Pancreas (tissue), 10 donors: Measurements from ENCODE around the gene TMEM176B. TPM values are rescaled to one million over a fixed set of nuclear protein-coding genes. Genes with fewer than 3 reads are reported as not detected.

Experiments
- ATAC-seq, 4 donors: fragments of 200-7000 bp; cut with Tn5 transposase; one replicate each; pipeline versions ENCODE4 v1.8.0 to v1.9.1; 2020; ENCODE audit warnings: mild to moderate bottlenecking in 4 of 4, moderate library complexity in 4 of 4
- DNase-seq, 6 donors: peaks; one replicate each; pipeline ENCODE4 v3.0.0-alpha.2; 2020
- FAIRE-seq: peaks from 2 replicates; lab custom pipeline; 2012; peaks lifted over from hg19 to GRCh38; lab: Jason Lieb, UNC
- H3K27ac ChIP-seq, 4 donors: fragments of 200-600 bp; sonication (generic); 1 replicate in 3 of 4; 2 replicates in 1 of 4; pipeline versions ENCODE4 v1.5.0 to v1.8.0; 2020
- H3K27me3 ChIP-seq, 4 donors: fragments of 200-600 bp; one replicate each; pipeline ENCODE4 v1.8.0; 2021
- H3K36me3 ChIP-seq, 3 donors: fragments of 200-600 bp; sonication (generic) in 1 of 3; one replicate each; pipeline versions ENCODE4 v1.5.0 to v1.8.0; 2020 to 2021
- H3K4me1 ChIP-seq, 3 donors: fragments of 200-600 bp; one replicate each; pipeline ENCODE4 v1.8.0; 2021
- H3K4me3 ChIP-seq, 4 donors: fragments of 200-600 bp; sonication (generic) in 2 of 4; one replicate each; pipeline versions ENCODE4 v1.5.0 to v1.8.0; 2020 to 2021
- H3K9me3 ChIP-seq, 4 donors: fragments of 200-600 bp; one replicate each; pipeline ENCODE4 v1.8.0; 2021
- WGBS, 2 donors: extraction: QIAGEN DNeasy Blood & Tissue Kit; methylation state at CpG; one replicate each; pipeline ENCODE4 v1.1.7; 2013; 5-methylcytosine and 5-hydroxymethylcytosine counted together
- intact Hi-C, 3 donors: fragments of 100-400 bp; cut with DNase I; formaldehyde crosslinking; loops; one replicate each; pipeline versions ENCODE4 v1.11.1 to v1.14.2; 2022
- polyA plus RNA-seq, 2 donors: library from polyadenylated mRNA; stranded (reverse); fragments of 200-250 nt; gene quantifications; one replicate each; pipeline ENCODE4 v1.2.3, GENCODE V29; 2013
- total RNA-seq, 6 donors: library from RNA; stranded (reverse); fragmentation: NEBNext Ultra II Directional in 4 of 6; extraction: Animal tissue kit (Norgen Biotek cat#: 25700) in 4 of 6; gene quantifications; one replicate each; pipeline versions ENCODE4 v1.2.1 to v1.2.4, GENCODE V29; 2021 to 2023
- TF ChIP-seq, protein P1 (sequence below), 4 donors: fragments of 200-600 bp; sonication (generic) in 3 of 4; IDR thresholded peaks; one replicate each; pipeline versions ENCODE4 v1.5.0 to v1.8.0; 2021; ENCODE audit warnings: antibody characterized with exemption in 4 of 4
- donor health status: healthy with polysubstance abuse.
- donor health status: DM: no; HTN: no; CAD: no; lungs with moderate emphysema.
- donor health status: DM: no; HTN: no; CAD: no.
- donor health status: control.
- donor health status: control.
- donor health status: Bipolar disorder and iron deficiency.
- donor health status: DM: yes; HTN: yes; CAD: no.
- donor health status: DM: no; HTN: no; CAD: no.
- donor health status: DM: no; HTN: no; CAD: no.
- donor health status: DM: yes; HTN: yes; CAD: no.

TMEM176B gene
- total and polyA plus RNA-seq, 8 donors = 16.4 to 83.9 (median 30.5) TPM

GRCh38 chr7:150829426-150829825 is 29.3 kb upstream of the TMEM176B start:
- WGBS, 2 donors = 65 to 78% methylated on average over 1 of the region's 1 CpG
- Histone ChIP-seq H3K27me3 (peaks cover 0 to 3% (median 0%) of the 10 kb centered on the region in 4 donors), H3K9me3 (no peaks in the 10 kb centered on the region), H3K4me3 (no peak overlapping the region), H3K27ac (no peak overlapping the region), H3K36me3 (no peaks in the 10 kb centered on the region), H3K4me1 (no peaks in the 10 kb centered on the region)
- TF ChIP-seq, protein P1, sequence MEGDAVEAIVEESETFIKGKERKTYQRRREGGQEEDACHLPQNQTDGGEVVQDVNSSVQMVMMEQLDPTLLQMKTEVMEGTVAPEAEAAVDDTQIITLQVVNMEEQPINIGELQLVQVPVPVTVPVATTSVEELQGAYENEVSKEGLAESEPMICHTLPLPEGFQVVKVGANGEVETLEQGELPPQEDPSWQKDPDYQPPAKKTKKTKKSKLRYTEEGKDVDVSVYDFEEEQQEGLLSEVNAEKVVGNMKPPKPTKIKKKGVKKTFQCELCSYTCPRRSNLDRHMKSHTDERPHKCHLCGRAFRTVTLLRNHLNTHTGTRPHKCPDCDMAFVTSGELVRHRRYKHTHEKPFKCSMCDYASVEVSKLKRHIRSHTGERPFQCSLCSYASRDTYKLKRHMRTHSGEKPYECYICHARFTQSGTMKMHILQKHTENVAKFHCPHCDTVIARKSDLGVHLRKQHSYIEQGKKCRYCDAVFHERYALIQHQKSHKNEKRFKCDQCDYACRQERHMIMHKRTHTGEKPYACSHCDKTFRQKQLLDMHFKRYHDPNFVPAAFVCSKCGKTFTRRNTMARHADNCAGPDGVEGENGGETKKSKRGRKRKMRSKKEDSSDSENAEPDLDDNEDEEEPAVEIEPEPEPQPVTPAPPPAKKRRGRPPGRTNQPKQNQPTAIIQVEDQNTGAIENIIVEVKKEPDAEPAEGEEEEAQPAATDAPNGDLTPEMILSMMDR (IDR thresholded peaks at IDR 0.05) = no peak
- no peak for ATAC-seq
- FAIRE-seq = no peak
- intact Hi-C loops = no loop called here
- no peak for DNase-seq

DNA sequence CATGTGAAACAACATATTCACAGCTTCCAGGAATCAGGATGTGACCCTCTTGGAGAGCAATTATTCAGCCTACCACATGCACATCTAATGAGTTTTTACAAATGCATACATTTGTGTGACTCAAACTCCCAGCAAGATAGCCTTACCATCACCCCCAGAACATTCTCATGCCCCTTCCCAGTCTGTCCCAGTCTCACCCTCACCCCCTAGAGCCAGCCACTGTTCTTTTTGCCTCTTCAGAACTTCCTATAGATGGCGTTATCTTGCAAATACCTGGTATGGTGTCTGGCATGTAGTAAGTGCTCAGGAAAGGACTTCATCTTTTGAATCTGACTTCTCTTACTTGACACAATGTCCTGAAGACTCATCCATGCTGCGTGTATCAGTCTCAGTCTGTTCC is 28.2 kb upstream of the TMEM176B start:
- Histone ChIP-seq H3K9me3 (no peaks in the 10 kb centered on the region), H3K27ac (no peak overlapping the region), H3K4me1 (no peaks in the 10 kb centered on the region), H3K36me3 (no peaks in the 10 kb centered on the region), H3K27me3 (no peaks in the 10 kb centered on the region), H3K4me3 (no peak overlapping the region)
- intact Hi-C loops = no loop called here
- TF ChIP-seq, protein P1 (IDR thresholded peaks at IDR 0.05) = no peak
- DNase-seq (no peak), ATAC-seq (no peak), FAIRE-seq (no peak)
- 61 to 75% methylated on average over 2 of the region's 2 CpGs for WGBS, 2 donors

DNA sequence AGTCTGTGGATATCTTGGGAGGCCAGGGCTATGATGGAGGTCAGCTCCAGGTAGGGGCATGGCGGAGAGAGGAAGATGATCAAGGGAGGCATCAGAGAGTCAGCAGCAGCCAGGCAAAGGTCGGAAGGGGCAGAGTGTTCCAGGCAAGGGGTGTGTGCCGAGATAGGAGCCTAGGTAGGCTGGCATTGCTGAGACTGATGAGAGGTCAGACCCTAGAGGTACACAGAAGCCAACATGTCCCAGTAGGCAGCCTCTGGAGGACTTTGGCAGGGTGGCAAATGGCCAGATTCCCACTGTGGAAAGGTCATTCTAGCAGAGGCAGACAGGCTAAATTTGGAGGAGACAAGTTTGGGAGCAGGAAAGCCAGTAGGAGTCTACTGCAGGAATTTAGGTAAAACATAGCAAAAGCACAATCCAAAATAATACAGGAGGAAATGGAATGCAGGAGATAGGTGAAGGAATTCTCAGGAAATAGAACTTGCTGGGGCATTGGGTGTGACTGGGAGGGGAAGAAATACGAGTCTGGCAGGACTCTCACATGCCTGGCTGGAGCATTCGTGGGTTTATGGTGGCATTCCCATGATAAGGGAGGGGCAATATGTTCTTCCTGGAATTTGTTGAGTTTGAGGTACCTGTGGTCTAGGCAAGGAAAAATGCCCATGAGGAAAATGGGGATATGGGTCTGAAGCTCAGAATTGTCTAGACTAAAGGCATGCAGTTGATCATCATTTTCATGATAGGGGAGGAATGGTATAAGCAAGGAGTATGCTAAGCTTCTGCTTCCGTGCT is 26.1 kb upstream of the TMEM176B start:
- peak in 1 of 4 donors; percentile 19 for ATAC-seq
- WGBS, 2 donors = 54 to 59% methylated on average over 6 of the region's 6 CpGs
- TF ChIP-seq, protein P1 (IDR thresholded peaks at IDR 0.05) = no peak
- Histone ChIP-seq H3K36me3 (no peaks in the 10 kb centered on the region), H3K27me3 (no peaks in the 10 kb centered on the region), H3K27ac (no peak overlapping the region), H3K4me3 (no peak overlapping the region), H3K4me1 (no peaks in the 10 kb centered on the region), H3K9me3 (no peaks in the 10 kb centered on the region)
- intact Hi-C loops = no loop called here
- FAIRE-seq = no peak
- no peak for DNase-seq

- intact Hi-C loops = no loop called here
- no peak overlapping the region for H3K4me3 ChIP-seq
- no peaks in the 10 kb centered on the region for H3K36me3 ChIP-seq
- H3K9me3 ChIP-seq = no peaks in the 10 kb centered on the region
- DNase-seq (no peak), ATAC-seq (no peak), FAIRE-seq (no peak)
- TF ChIP-seq, protein P1 (IDR thresholded peaks at IDR 0.05) = no peak
- H3K4me1 ChIP-seq = no peaks in the 10 kb centered on the region
- WGBS, 2 donors = 87 to 89% methylated on average over 20 of the region's 20 CpGs
- no peaks in the 10 kb centered on the region for H3K27me3 ChIP-seq
- H3K27ac ChIP-seq = no peak overlapping the region
These were observed 24.4 kb upstream of the TMEM176B start for GRCh38 chr7:150824379-150825177.
